MV-4-11 (cell line): ENCODE measurements around the gene ROBO2.

ENCODE experiments used
- DNase-seq: peaks from one replicate; lab custom pipeline; 2025; lab: John Stamatoyannopoulos, UW

ROBO2 gene

GRCh38 chr3:77411334-77411733 lies 371.4 kb downstream of the ROBO2 start:
- no peak for DNase-seq

- DNase-seq = no peak
These were observed 372.1 kb downstream of the ROBO2 start for GRCh38 chr3:77412021-77412438.

- no peak for DNase-seq
These were observed 372.7 kb downstream of the ROBO2 start for GRCh38 chr3:77412584-77412983.

GRCh38 chr3:77414881-77415280 lies 375.0 kb downstream of the ROBO2 start:
- no peak for DNase-seq

- no peak for DNase-seq
These were observed 380.4 kb downstream of the ROBO2 start for GRCh38 chr3:77420336-77420735.

- no peak for DNase-seq
These were observed 382.0 kb downstream of the ROBO2 start for GRCh38 chr3:77421916-77422315.

GRCh38 chr3:77426531-77426930 lies 386.6 kb downstream of the ROBO2 start:
- no peak for DNase-seq

GRCh38 chr3:77427528-77427927 lies 387.6 kb downstream of the ROBO2 start:
- DNase-seq = no peak

GRCh38 chr3:77436908-77437307 lies 397.0 kb downstream of the ROBO2 start:
- no peak for DNase-seq

- DNase-seq = no peak
These were observed 406.2 kb downstream of the ROBO2 start for GRCh38 chr3:77446084-77446483.

GRCh38 chr3:77446761-77447160 lies 406.9 kb downstream of the ROBO2 start:
- no peak for DNase-seq

GRCh38 chr3:77449459-77450350 lies 409.8 kb downstream of the ROBO2 start:
- DNase-seq = no peak

- no peak for DNase-seq
These were observed 416.5 kb downstream of the ROBO2 start for GRCh38 chr3:77456431-77456830.

GRCh38 chr3:77456906-77457305 lies 417.0 kb downstream of the ROBO2 start:
- no peak for DNase-seq

- DNase-seq = no peak
These were observed 420.0 kb downstream of the ROBO2 start for GRCh38 chr3:77459926-77460325.

GRCh38 chr3:77460326-77460725 lies 420.4 kb downstream of the ROBO2 start:
- DNase-seq = no peak

GRCh38 chr3:77462951-77463350 lies 423.1 kb downstream of the ROBO2 start:
- no peak for DNase-seq

GRCh38 chr3:77464111-77464688 lies 424.3 kb downstream of the ROBO2 start:
- peak; percentile 52 for DNase-seq

GRCh38 chr3:77466562-77467115 lies 426.7 kb downstream of the ROBO2 start:
- no peak for DNase-seq

- no peak for DNase-seq
These were observed 428.1 kb downstream of the ROBO2 start for GRCh38 chr3:77467702-77468625.

GRCh38 chr3:77468626-77469020 lies 428.7 kb downstream of the ROBO2 start:
- no peak for DNase-seq

GRCh38 chr3:77475507-77475906 lies 435.6 kb downstream of the ROBO2 start:
- DNase-seq = no peak
